ENCODE data around the gene KCP.
"Not testable (repeated sequence)": the region's sequence is repeated elsewhere in the genome, so short reads cannot be mapped to it uniquely, and the experiment has no call there.

The KCP gene

DNA sequence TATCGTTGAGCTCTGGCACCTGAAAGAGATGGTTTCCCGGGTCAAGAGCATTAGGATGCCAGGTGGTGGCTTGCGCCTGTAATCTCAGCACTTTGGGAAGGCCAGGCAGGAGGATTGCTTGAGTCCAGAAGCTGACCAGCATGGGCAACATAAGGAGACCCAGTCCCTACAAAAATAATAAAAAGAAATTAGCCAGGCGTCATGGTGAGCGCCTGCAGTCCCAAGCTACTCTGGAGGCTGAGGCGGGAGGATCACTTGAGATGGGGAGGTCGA lies 6.1 kb upstream of the KCP start:
- TF ChIP-seq CTCF (IDR thresholded peaks at IDR 0.05; ENCODE audit: control insufficient read depth, insufficient read depth, low read depth, low read length, missing control alignments): no peak
- H3K4me3 ChIP-seq (ENCODE audit: control insufficient read depth, low read depth, low read length): no peak overlapping the region
- DNase-seq (ENCODE audit: low read depth): no peak

DNA sequence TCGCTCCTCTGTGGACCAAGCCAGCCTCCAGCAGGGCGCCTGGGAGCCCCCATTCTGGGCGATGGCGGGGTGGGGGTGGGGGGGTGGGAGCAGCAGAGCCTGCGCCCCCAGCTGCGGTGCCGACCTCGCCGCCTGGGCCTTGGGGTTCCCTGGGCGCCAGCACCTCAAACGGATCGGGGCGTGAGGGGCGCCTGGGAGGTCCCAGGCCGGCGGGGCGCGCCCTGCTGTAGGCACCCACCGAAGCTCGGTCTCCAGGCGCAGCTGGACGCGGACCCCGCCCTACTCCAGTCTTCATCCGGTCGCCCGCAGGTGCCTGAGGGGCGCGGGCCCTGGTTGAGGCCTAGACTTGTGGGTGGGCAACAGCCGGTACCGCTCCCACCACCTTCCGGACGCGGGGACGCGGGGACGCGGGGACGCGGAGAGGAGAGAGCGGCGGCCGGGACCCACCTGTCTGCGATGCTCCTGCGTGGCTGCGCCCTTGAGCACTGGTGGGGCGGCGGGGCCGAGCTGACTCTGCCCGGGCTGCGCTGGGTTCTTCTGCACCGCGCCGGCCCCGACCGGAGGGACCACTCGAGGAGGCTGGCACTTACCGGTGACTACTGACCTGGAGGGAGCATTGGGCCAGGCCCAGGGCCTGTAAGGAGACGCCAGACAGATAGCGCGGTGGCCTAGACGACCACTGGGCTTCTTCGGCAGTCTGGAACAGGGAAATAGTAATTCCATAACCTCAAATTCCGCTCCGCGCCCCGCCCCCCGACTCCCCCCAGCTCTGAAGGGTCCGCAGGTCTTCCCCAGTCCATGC lies 5.5 kb upstream of the KCP start:
- TF ChIP-seq CTCF (IDR thresholded peaks at IDR 0.05; ENCODE audit: control insufficient read depth, insufficient read depth, low read depth, low read length, missing control alignments): no peak
- DNase-seq (ENCODE audit: low read depth): no peak
- H3K4me3 ChIP-seq (ENCODE audit: control insufficient read depth, low read depth, low read length): no peak overlapping the region

- TF ChIP-seq CTCF (IDR thresholded peaks at IDR 0.05; ENCODE audit: control insufficient read depth, insufficient read depth, low read depth, low read length, missing control alignments): no peak
- no peak overlapping the region for H3K4me3 ChIP-seq (ENCODE audit: control insufficient read depth, low read depth, low read length)
- DNase-seq (ENCODE audit: low read depth): no peak
These were observed 4.8 kb upstream of the KCP start for GRCh38 chr7:128915271-128915819.

- no peak for DNase-seq (ENCODE audit: low read depth)
- TF ChIP-seq CTCF (IDR thresholded peaks at IDR 0.05; ENCODE audit: control insufficient read depth, insufficient read depth, low read depth, low read length, missing control alignments): no peak
- H3K4me3 ChIP-seq (ENCODE audit: control insufficient read depth, low read depth, low read length): no peak overlapping the region
These were observed 4.2 kb upstream of the KCP start for GRCh38 chr7:128914566-128915151.

DNA sequence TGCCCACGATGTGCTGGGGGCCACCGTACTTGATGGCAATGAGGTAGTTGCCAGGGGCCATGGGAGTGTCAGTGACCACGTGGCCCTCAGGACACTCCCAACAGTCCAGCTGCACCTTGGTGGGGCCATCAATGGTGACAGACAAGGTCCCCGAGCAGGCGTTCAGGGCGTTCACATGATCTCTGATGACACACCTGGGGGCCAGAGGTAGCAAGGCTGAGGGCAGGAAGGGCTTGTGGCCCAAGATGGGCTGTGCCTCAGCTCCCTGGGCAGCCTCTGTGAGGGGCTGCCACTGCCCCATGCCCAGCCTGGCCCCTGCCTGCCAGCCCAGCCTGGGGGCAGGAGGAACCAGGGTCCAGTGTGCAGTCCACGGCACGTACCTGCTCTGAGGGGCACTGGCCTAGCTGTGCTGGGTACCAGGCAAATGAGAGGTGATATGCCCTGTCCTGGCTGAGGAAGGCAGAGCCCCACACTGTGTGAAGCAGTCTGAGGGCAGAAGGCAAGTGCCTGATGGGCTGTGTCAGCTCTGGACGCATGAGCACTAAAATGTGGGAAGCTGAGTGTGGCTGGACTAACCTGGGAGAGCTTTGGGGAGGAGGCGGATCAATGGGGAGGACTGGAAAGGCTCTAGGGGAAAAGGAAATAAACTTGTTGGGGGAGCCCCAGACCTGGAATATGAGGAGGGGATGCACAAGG lies 3.5 kb upstream of the KCP start:
- H3K4me3 ChIP-seq (ENCODE audit: control insufficient read depth, low read depth, low read length): no peak overlapping the region
- DNase-seq (ENCODE audit: low read depth): no peak
- TF ChIP-seq CTCF (IDR thresholded peaks at IDR 0.05; ENCODE audit: control insufficient read depth, insufficient read depth, low read depth, low read length, missing control alignments): no peak

DNA sequence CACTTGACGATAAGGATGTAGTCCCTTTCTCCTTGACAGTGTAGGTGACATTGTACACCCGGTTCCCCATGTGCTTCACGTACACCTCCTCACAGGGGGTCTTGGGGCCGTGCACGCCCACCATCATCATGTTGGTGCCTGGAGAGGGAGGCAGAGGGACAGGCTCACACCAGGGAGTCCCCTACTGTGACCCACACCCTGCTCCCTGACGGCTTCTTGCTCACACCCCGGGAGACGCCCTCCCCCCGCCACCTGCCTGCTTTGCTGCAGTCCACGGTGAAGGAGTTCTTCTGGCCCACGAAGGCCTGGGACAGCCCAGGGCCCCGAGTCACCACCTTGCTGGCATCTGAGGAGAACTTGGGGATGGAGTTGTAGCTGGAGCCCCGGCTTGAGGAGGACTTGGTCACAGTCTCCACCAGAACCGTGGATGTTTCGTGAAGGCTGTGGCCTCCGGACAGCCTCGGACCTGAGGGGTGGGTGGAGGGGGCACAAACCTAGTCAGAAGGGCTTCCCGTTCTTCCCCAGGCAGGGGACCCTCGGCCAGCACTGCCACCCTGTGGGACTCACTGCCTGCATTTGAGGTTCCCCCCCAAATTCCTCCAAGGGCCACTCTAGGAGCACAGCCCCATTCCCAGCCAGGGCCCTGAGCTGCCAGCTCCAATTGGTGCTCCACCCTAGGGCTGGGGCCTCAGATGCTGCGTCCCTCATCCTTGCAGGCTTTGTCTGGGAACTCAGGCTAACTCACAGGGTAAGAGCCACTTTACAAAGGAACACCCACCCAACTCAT lies 2.4 kb upstream of the KCP start:
- H3K4me3 ChIP-seq (ENCODE audit: control insufficient read depth, low read depth, low read length); DNase-seq (ENCODE audit: low read depth): not testable (repeated sequence)
